ENCODE data around the gene CKAP2L. TPM values are rescaled to one million over a fixed set of nuclear protein-coding genes. Genes with fewer than 3 reads are reported as not detected.

CKAP2L gene, protein sequence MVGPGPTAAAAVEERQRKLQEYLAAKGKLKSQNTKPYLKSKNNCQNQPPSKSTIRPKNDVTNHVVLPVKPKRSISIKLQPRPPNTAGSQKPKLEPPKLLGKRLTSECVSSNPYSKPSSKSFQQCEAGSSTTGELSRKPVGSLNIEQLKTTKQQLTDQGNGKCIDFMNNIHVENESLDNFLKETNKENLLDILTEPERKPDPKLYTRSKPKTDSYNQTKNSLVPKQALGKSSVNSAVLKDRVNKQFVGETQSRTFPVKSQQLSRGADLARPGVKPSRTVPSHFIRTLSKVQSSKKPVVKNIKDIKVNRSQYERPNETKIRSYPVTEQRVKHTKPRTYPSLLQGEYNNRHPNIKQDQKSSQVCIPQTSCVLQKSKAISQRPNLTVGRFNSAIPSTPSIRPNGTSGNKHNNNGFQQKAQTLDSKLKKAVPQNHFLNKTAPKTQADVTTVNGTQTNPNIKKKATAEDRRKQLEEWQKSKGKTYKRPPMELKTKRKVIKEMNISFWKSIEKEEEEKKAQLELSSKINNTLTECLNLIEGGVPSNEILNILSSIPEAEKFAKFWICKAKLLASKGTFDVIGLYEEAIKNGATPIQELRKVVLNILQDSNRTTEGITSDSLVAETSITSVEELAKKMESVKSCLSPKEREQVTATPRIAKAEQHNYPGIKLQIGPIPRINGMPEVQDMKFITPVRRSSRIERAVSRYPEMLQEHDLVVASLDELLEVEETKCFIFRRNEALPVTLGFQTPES
- total RNA-seq, result 0.72 and 1.1 TPM in 2 replicates

DNA sequence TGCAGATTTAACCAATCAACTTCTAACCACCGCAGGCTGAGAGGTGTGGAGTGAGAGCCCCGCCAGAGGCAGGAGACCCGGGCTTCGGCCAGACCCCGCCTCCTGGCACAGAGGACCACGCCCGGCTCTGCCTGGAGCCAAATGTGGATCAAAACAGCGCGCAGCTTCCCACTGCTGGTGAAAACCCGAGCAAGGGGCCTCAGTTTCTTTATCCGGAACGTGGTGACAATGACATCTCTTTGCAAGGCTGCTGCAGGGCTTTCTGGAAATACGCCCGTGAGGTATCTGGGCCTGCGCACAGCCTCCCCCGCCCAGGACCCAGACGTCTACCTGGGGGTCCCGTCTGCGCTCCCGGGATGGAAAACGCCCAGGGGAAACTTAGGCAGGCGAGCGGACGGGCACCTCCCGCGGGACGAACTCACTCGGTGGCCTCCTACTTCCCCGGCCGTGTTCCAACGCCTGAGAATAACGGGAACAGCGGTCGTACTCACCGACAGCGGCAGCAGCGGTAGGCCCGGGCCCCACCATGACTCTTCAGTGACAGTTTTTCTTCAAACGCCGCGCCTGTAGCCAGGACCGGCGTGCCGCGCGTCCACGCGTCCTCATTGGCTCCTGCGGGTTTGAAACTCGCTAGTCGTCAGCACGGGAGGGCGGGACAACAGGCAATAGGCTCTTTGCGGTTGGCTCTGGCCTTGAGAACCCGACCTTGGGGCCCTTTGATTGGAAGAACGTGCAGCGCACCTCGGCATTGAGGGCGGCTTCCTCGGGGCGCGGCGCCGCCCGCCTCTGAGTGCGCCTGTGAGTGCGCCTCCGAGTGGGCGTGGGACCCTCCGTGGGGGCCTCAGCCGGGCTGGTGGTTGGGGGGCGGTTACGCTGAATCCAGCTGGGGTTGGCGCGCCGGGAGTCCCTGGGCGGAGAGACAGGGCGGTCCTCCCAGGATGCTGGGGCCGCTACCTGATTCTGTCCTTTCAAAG, at the start of gene CKAP2L:
TSS of gene CKAP2L (minus strand) at position 539 of the 974 bp plus-strand sequence. CDS start at position 528, 11 bp downstream.

DNA sequence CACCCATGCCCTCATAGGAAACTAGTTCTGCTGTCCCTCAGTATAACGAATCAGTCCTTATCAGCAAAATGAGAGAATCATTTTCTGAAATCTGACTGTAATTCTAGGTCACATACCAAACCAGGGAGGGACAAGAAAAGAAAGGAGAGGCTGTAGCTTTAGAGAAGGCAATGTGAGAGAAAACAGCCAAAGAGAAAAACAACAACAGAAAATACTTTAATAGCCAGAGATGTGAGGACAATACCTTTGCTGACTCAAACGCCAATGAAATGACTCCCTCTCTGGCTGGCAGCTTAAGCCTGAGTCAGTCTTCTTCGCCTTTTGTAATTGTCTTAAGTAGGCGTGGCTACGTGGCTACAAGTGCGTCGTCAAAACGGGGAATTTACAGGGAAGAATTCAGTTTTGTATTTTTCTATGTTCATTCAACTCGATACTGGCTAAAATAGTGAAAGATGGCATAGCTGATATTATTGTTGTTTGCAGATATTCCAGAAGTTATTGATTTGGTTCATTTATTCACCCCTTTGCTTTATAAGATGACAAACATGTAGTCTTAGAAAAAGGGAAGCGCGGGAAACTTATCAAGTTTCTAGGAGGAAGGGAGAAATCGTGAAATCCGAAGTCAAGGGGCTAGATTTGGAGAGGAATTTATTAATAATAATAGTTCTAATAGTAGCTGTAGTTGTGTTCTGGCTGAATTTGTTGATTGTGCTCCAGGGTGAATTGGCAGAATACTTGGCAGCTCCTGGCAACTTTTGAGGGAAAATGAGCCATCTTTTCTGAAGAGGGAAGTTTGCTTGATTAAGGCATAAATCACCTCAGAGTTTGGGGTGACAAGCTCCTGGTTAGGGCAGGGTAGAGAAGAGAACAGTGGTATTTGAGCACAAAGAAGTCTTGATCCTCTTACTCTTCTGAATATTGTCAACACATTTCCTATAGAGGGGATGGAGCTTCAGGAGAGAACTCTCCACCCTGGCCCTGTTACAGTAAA, 20.1 kb upstream of the CKAP2L start, which contains the start of gene IL1A:
TSS of gene IL1A (minus strand) at position 295 of the 991 bp plus-strand sequence. CDS start 723 bp downstream, outside the sequence.

DNA sequence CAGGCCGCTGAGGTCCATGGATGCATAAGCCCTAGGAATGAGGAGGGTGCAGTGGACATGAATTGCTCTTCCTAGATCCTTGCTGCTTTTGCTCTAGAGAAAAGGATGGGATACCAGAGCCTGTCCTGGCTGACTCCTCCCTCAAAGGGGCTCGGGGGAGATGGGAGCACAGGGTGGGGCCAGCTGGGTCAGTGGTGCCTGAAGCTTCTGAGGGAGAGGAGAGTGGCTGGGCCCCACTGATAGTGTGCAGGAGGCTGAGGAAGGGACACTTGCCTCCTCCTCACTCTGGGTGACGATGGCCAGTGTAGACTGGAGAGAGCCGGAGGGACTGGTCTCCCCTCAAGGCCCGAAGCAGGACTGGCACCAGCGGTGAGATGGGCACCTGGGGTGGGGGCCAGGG, 43.6 kb downstream of the CKAP2L start, which contains the start of gene NT5DC4:
TSS of gene NT5DC4 (plus strand) at position 236 of the 400 bp plus-strand sequence. CDS start at position 296, 60 bp downstream.

Other genes starting within 250 kb of the CKAP2L start
- 11.5 and 12.8 TPM in 2 replicates for gene POLR1B, start 222.1 kb downstream of the CKAP2L start, total RNA-seq
- gene CHCHD5, start 180.0 kb downstream of the CKAP2L start, total RNA-seq, result 16.7 and 16.8 TPM in 2 replicates
- 73.5 and 139 TPM in 2 replicates for gene SLC20A1, start 118.7 kb downstream of the CKAP2L start, total RNA-seq
- gene NT5DC4, start 43.6 kb downstream of the CKAP2L start, total RNA-seq, result not detected in 2 replicates
- gene IL1A, start 19.9 kb upstream of the CKAP2L start, total RNA-seq, result 0.18 TPM in 1 of 2 replicates, not detected in the other
- 0.72 and 8.4 TPM in 2 replicates for gene IL1B, start 72.2 kb upstream of the CKAP2L start, total RNA-seq
- gene IL37, start 146.6 kb upstream of the CKAP2L start, total RNA-seq, result not detected in 2 replicates
- gene IL36G, start 213.4 kb upstream of the CKAP2L start, total RNA-seq, result not detected in 2 replicates
- not detected in 2 replicates for gene IL36A, start 240.8 kb upstream of the CKAP2L start, total RNA-seq

Data from cardiac atrium fibroblast (primary cell).